Stimulated activated CD8-positive, alpha-beta memory T cell treated with anti-CD3 and anti-CD28 coated beads, Interleukin-15, amount 100 ng/mL, for 4 hours (primary cell): ENCODE results near the gene DPM2.

Source experiments
- DNase-seq, 2 donors: peaks; one replicate each; pipeline ENCODE4 v3.0.0-alpha.2; 2020; ENCODE audit warnings: low read depth in 2 of 2

The DPM2 gene

GRCh38 chr9:127937388-127938297 is at the start of gene DPM2:
DPM2 (minus strand) TSS chr9:127937854; CDS start chr9:127937820, 34 bp downstream.
- DNase-seq, result peak; percentile 72 to 73

- DNase-seq, result no peak
Observed at GRCh38 chr9:127987103-127987614, 49.5 kb upstream of the DPM2 start.

- no peak for DNase-seq
Observed at GRCh38 chr9:127985011-127985410, 47.4 kb upstream of the DPM2 start.

- no peak for DNase-seq
Observed at GRCh38 chr9:127983847-127984289, 46.2 kb upstream of the DPM2 start.

- DNase-seq, result no peak
Observed at GRCh38 chr9:127982912-127983311, 45.3 kb upstream of the DPM2 start.

GRCh38 chr9:127981559-127982121 is 44.0 kb upstream of the DPM2 start:
- no peak for DNase-seq

- DNase-seq, result peak; percentile 92 to 94
Observed at GRCh38 chr9:127980706-127981558, 43.3 kb upstream of the DPM2 start, which contains the start of gene EEIG1. EEIG1 (minus strand) TSS chr9:127980989; CDS start chr9:127980137, 852 bp downstream.

GRCh38 chr9:127980060-127980705 is 42.5 kb upstream of the DPM2 start:
- DNase-seq, result peak in 1 of 2 donors; percentile 30

- no peak for DNase-seq
Observed at GRCh38 chr9:127979333-127980059, 41.8 kb upstream of the DPM2 start.

- DNase-seq, result no peak
Observed at GRCh38 chr9:127979015-127979332, 41.3 kb upstream of the DPM2 start.

- no peak for DNase-seq
Observed at GRCh38 chr9:127977884-127978647, 40.4 kb upstream of the DPM2 start.

- no peak for DNase-seq
Observed at GRCh38 chr9:127977009-127977883, 39.6 kb upstream of the DPM2 start.

- no peak for DNase-seq
Observed at GRCh38 chr9:127976498-127976897, 38.8 kb upstream of the DPM2 start.

GRCh38 chr9:127975376-127976315 is 38.0 kb upstream of the DPM2 start:
- no peak for DNase-seq

GRCh38 chr9:127974769-127975261 is 37.2 kb upstream of the DPM2 start:
- DNase-seq, result no peak

GRCh38 chr9:127974001-127974768 is 36.5 kb upstream of the DPM2 start:
- no peak for DNase-seq
